Naive thymus-derived CD4-positive, alpha-beta T cell (primary cell): Measurements from ENCODE around the gene U2AF2. TPM values are rescaled to one million over a fixed set of nuclear protein-coding genes. Genes with fewer than 3 reads are reported as not detected.

Source experiments
- ATAC-seq: fragments of 150-1000 bp; cut with Tn5 transposase; 2 replicates; pipeline ENCODE4 v1.10.0; 2021; ENCODE audit warnings: mild to moderate bottlenecking, moderate library complexity
- CTCF ChIA-PET: fragments of 350-600 bp; sonication (Branson Sonifier 250); formaldehyde crosslinking; loops from one replicate; lab custom pipeline; 2021; ENCODE audit warnings: antibody characterized with exemption; lab: Charles Lee
- POLR2A ChIA-PET: fragments of 350-600 bp; sonication (Branson Sonifier 250); formaldehyde crosslinking; loops from one replicate; lab custom pipeline; 2021; ENCODE audit warnings: antibody characterized with exemption, inconsistent platforms; lab: Charles Lee
- DNase-seq, 9 donors: peaks; one replicate each; pipeline versions ENCODE4 v3.0.0 to v3.0.0-alpha.2; 2020 to 2022; ENCODE audit warnings: mixed read lengths in 1 of 9
- H3K27ac ChIP-seq: one replicate; pipeline ENCODE4 v1.7.0; 2013; ENCODE audit warnings: mild to moderate bottlenecking, low read depth, low read length, moderate library complexity
- H3K27me3 ChIP-seq, 2 donors: one replicate each; pipeline ENCODE4 v1.7.0; 2013; ENCODE audit warnings: low read length in 2 of 2, mild to moderate bottlenecking in 2 of 2, moderate library complexity in 2 of 2; ENCODE audit not compliant: control insufficient read depth in 2 of 2, insufficient read depth in 2 of 2
- H3K36me3 ChIP-seq, 3 experiments: 1 replicate in 2 of 3; 2 replicates in 1 of 3; pipeline ENCODE4 v1.7.0; 2013; ENCODE audit warnings: low read length in 3 of 3, mild to moderate bottlenecking in 3 of 3, moderate library complexity in 1 of 3; ENCODE audit not compliant: insufficient read depth in 3 of 3, control insufficient read depth in 2 of 3
- H3K4me1 ChIP-seq, 2 donors: one replicate each; pipeline ENCODE4 v1.7.0; 2013; ENCODE audit warnings: low read length in 2 of 2, mild to moderate bottlenecking in 2 of 2, moderate library complexity in 1 of 2; ENCODE audit not compliant: control insufficient read depth in 2 of 2, insufficient read depth in 2 of 2
- H3K4me3 ChIP-seq: 2 replicates; pipeline ENCODE4 v1.7.0; 2013; ENCODE audit warnings: mild to moderate bottlenecking, low read length
- H3K9me3 ChIP-seq, 3 experiments: 1 replicate in 2 of 3; 2 replicates in 1 of 3; pipeline ENCODE4 v1.7.0; 2013; ENCODE audit warnings: low read length in 3 of 3; ENCODE audit not compliant: control insufficient read depth in 2 of 3
- H3K27ac Mint-ChIP-seq, 9 donors: one replicate each; pipeline ENCODE4 v1.8.0; 2020 to 2022; ENCODE audit warnings: mixed read lengths in 9 of 9, mild to moderate bottlenecking in 8 of 9, moderate library complexity in 5 of 9, inconsistent platforms in 2 of 9
- H3K27me3 Mint-ChIP-seq, 5 donors: one replicate each; pipeline ENCODE4 v1.8.0; 2021 to 2022; ENCODE audit warnings: mixed read lengths in 5 of 5, mild to moderate bottlenecking in 1 of 5
- H3K36me3 Mint-ChIP-seq, 5 donors: one replicate each; pipeline ENCODE4 v1.8.0; 2020 to 2022; ENCODE audit warnings: mixed read lengths in 5 of 5, mild to moderate bottlenecking in 3 of 5, inconsistent platforms in 1 of 5
- H3K4me1 Mint-ChIP-seq, 7 donors: one replicate each; pipeline ENCODE4 v1.8.0; 2020 to 2022; ENCODE audit warnings: mixed read lengths in 7 of 7, mild to moderate bottlenecking in 3 of 7, inconsistent platforms in 1 of 7
- H3K4me3 Mint-ChIP-seq, 10 donors: one replicate each; pipeline ENCODE4 v1.8.0; 2020 to 2022; ENCODE audit warnings: mild to moderate bottlenecking in 10 of 10, mixed read lengths in 10 of 10, moderate library complexity in 6 of 10, inconsistent platforms in 2 of 10
- H3K9me3 Mint-ChIP-seq, 11 donors: one replicate each; pipeline ENCODE4 v1.8.0; 2020 to 2022; ENCODE audit warnings: mixed read lengths in 11 of 11, mild to moderate bottlenecking in 4 of 11, inconsistent platforms in 1 of 11, moderate library complexity in 1 of 11
- intact Hi-C, 2 donors: fragments of 100-400 bp; cut with micrococcal nuclease; formaldehyde crosslinking; loops; one replicate each; pipeline ENCODE4 v1.15.1; 2023
- polyA plus RNA-seq, 2 donors: library from polyadenylated mRNA; unstranded; fragments of 300-500 nt; fragmentation: Illumina TruSeq; gene quantifications; one replicate each; pipeline ENCODE4 v1.2.3, GENCODE V29; 2021
- total RNA-seq, 6 experiments: library from RNA in 5 of 6; stranded (reverse) in 5 of 6; gene quantifications; 1 replicate in 5 of 6; 2 replicates in 1 of 6; pipeline ENCODE4 v1.2.3 and lab custom pipeline; 2021 to 2026

The U2AF2 gene
- total and polyA plus RNA-seq, 7 experiments from 2014 or later, result 5.7 to 284 (median 256) TPM

DNA sequence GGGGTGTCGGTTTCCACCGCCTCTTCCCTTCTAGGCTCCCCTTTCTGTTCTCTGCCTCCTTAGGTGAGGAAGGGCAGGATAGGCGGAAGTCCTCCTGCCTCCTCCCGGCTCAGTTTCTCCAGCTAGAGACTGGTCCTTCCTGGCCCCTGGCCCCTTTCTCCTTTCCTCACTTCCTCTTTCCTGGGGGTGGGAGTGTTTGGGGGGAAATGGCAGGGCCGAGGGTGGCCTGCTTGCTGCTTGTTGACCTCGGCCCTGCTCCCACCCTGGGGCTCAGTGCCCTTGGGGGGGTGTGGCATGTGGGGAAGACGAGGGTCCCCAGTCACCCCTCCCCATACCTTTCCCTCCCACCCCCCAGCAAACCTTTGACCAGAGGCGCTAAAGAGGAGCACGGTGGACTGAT, 5.0 kb downstream of the U2AF2 start:
- H3K4me3 Mint-ChIP-seq, result peak overlapping the region in 6 of 10 donors; percentile 47 to 83 (median 60)
- peaks cover 36 to 79% (median 57%) of the 10 kb centered on the region in 7 donors for H3K4me1 Mint-ChIP-seq
- H3K27ac Mint-ChIP-seq, result peak overlapping the region in 6 of 9 donors; percentile 19 to 90 (median 54)
- Histone ChIP-seq H3K27me3 (no peaks in the 10 kb centered on the region), H3K9me3 (no peaks in the 10 kb centered on the region), H3K36me3 (peaks cover 40 to 73% (median 53%) of the 10 kb centered on the region in 3 experiments), H3K27ac (peak overlapping the region; percentile 52), H3K4me3 (no peak overlapping the region), H3K4me1 (peaks cover 31 to 48% of the 10 kb centered on the region in 2 donors)
- POLR2A ChIA-PET, result no interaction called here
- H3K9me3 Mint-ChIP-seq, result no peaks in the 10 kb centered on the region
- CTCF ChIA-PET, result interaction anchor here (0.5 kb wide), 1 partner anchor 1357 kb away, joined by 5 read pairs; no protein-coding TSS in a partner anchor
- H3K27me3 Mint-ChIP-seq, result no peaks in the 10 kb centered on the region
- ATAC-seq (no peak), DNase-seq (no peak)
- intact Hi-C loops, result loop anchor here (5.0 to 10.0 kb wide), 3 partner anchors 655 to 1793 kb away; partner anchors contain the start of genes MYADM (in 1 of the 2) and ZSCAN5A (in 1 of the 2)
- H3K36me3 Mint-ChIP-seq, result peaks cover 12 to 32% (median 23%) of the 10 kb centered on the region in 5 donors

DNA sequence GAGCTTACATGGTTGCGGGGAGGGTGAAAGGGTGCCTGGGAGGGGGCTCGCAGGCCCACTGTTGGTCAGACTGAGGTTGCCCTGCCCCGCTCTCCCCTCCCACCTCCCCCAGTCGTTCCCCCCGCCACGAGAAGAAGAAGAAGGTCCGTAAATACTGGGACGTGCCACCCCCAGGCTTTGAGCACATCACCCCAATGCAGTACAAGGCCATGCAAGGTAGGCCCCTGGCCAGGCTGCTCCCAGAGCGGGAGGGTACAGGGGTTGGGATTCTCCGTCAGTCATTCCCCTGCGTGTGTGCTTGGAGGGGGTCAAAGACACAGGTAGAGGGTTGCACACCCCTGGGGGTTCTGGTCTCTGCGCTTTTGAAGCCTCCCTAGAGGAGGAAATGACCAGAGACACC, 5.6 kb downstream of the U2AF2 start:
- Mint-ChIP-seq H3K27me3 (no peaks in the 10 kb centered on the region), H3K27ac (peak overlapping the region in 2 of 9 donors; percentile 2 to 72), H3K36me3 (peaks cover 12 to 33% (median 23%) of the 10 kb centered on the region in 5 donors), H3K9me3 (no peaks in the 10 kb centered on the region), H3K4me1 (peaks cover 36 to 79% (median 57%) of the 10 kb centered on the region in 7 donors), H3K4me3 (no peak overlapping the region)
- DNase-seq (no peak), ATAC-seq (no peak)
- no peaks in the 10 kb centered on the region for H3K27me3 ChIP-seq
- peaks cover 31 to 48% of the 10 kb centered on the region in 2 donors for H3K4me1 ChIP-seq
- H3K9me3 ChIP-seq, result no peaks in the 10 kb centered on the region
- peaks cover 40 to 77% (median 53%) of the 10 kb centered on the region in 3 experiments for H3K36me3 ChIP-seq
- intact Hi-C loops, result no loop called here
- H3K4me3 ChIP-seq, result no peak overlapping the region
- CTCF ChIA-PET, result interaction anchor here (0.5 kb wide), 1 partner anchor 1358 kb away, joined by 5 read pairs; no protein-coding TSS in a partner anchor
- POLR2A ChIA-PET, result no interaction called here
- H3K27ac ChIP-seq, result no peak overlapping the region

DNA sequence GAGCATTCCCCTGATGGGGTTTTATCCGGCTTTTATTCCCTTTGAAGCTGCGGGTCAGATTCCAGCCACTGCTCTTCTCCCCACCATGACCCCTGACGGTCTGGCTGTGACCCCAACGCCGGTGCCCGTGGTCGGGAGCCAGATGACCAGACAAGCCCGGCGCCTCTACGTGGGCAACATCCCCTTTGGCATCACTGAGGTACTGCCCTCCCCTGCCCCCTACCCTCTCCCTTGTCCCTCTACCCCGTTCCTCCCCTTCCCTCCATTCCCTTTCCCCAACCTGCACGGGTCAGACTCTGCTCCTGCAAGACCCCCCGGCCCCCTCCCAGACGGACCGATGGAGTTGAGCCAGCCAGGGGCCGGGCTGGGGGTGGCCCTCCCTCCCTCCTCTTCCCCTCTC, 6.2 kb downstream of the U2AF2 start:
- ChIA-PET POLR2A (no interaction called here), CTCF (no interaction called here)
- peak overlapping the region; percentile 27 for H3K27ac ChIP-seq
- no peaks in the 10 kb centered on the region for H3K27me3 Mint-ChIP-seq
- peaks cover 26 to 45% of the 10 kb centered on the region in 2 donors for H3K4me1 ChIP-seq
- peaks cover 40 to 83% (median 57%) of the 10 kb centered on the region in 3 experiments for H3K36me3 ChIP-seq
- H3K27me3 ChIP-seq, result no peaks in the 10 kb centered on the region
- H3K36me3 Mint-ChIP-seq, result peaks cover 12 to 30% (median 25%) of the 10 kb centered on the region in 5 donors
- peak overlapping the region in 1 of 9 donors; percentile 52 for H3K27ac Mint-ChIP-seq
- no peak for ATAC-seq
- H3K4me3 Mint-ChIP-seq, result peak overlapping the region in 1 of 10 donors; percentile 68
- no peak for DNase-seq
- no peak overlapping the region for H3K4me3 ChIP-seq
- H3K4me1 Mint-ChIP-seq, result peaks cover 31 to 77% (median 52%) of the 10 kb centered on the region in 7 donors
- no peaks in the 10 kb centered on the region for H3K9me3 ChIP-seq
- no peaks in the 10 kb centered on the region for H3K9me3 Mint-ChIP-seq
- intact Hi-C loops, result no loop called here

DNA sequence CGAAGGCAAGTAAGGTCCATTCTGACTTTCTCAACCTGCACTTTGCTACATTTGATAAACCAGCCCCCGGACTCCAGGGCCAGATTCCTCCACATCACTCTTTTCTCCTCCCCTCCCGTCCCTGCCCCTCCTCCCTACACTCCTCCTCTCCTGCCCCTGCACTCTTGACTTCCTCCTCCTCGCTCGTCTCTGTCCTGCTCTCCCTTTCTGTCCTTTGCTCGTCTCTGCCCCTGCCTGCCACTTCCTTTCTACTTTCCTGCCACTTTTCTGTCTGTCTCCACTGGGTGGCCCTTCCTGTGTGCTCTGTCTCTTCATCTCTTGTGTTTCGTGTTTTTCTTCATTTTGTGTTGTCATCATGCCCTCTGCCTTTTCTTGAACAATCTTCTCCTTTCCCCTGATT, 7.0 kb downstream of the U2AF2 start:
- CTCF ChIA-PET, result no interaction called here
- peaks cover 12 to 29% (median 25%) of the 10 kb centered on the region in 5 donors for H3K36me3 Mint-ChIP-seq
- peaks cover 40 to 86% (median 63%) of the 10 kb centered on the region in 3 experiments for H3K36me3 ChIP-seq
- no peak overlapping the region for H3K4me3 ChIP-seq
- DNase-seq (no peak), ATAC-seq (no peak)
- POLR2A ChIA-PET, result no interaction called here
- H3K9me3 ChIP-seq, result no peaks in the 10 kb centered on the region
- H3K27me3 Mint-ChIP-seq, result no peaks in the 10 kb centered on the region
- peaks cover 23 to 74% (median 50%) of the 10 kb centered on the region in 7 donors for H3K4me1 Mint-ChIP-seq
- peak overlapping the region in 1 of 10 donors; percentile 68 for H3K4me3 Mint-ChIP-seq
- no peak overlapping the region for H3K27ac ChIP-seq
- intact Hi-C loops, result no loop called here
- no peaks in the 10 kb centered on the region for H3K9me3 Mint-ChIP-seq
- peak overlapping the region in 3 of 9 donors; percentile 59 to 72 (median 66) for H3K27ac Mint-ChIP-seq
- peaks cover 18 to 37% of the 10 kb centered on the region in 2 donors for H3K4me1 ChIP-seq
- no peaks in the 10 kb centered on the region for H3K27me3 ChIP-seq

DNA sequence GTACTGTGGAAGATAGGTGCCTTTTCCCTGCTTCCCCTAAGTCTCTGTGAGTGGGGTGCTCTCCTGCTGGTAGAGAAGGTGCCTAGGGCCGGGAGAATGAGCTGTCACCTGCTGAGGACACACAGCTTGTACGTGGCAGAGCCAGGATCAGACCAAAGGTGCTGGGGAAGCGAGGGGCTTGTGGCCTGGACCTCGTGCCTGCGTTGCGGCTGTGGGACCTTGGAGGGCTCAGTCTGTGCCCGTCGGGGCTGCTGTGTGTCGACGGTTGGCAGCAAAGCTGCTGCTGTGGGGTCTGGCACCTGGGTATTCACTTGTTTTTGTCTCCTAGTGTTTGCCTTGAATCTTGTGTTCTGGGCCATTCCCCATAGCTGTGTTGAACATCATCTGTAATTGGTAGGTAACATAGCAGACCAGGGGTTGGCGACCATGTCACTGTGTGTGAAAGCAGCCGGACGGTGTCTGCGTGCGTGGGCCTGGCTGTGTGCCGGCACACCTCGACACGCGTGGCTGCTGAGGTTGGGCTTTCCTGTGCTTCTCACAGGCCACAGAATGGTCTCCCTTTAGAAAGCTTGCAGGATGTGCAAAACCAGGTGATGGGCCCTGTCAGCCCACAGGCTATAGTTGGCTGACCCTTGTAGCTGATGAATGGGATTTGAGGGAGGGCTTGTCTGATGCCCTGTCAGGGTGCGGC, 9.2 kb downstream of the U2AF2 start:
- ChIA-PET CTCF (no interaction called here), POLR2A (interaction anchor here (1.4 kb wide), 1 partner anchor 10 kb away, joined by 4 read pairs; no protein-coding TSS in a partner anchor)
- H3K27me3 Mint-ChIP-seq, result no peaks in the 10 kb centered on the region
- Histone ChIP-seq H3K4me1 (peaks cover under 1 to 16% of the 10 kb centered on the region in 2 donors), H3K27ac (no peak overlapping the region), H3K27me3 (no peaks in the 10 kb centered on the region), H3K36me3 (peaks cover 47 to 98% (median 73%) of the 10 kb centered on the region in 3 experiments), H3K4me3 (no peak overlapping the region), H3K9me3 (no peaks in the 10 kb centered on the region)
- H3K4me1 Mint-ChIP-seq, result peaks cover 10 to 61% (median 36%) of the 10 kb centered on the region in 7 donors
- intact Hi-C loops, result no loop called here
- no peaks in the 10 kb centered on the region for H3K9me3 Mint-ChIP-seq
- peaks cover 12 to 32% (median 19%) of the 10 kb centered on the region in 5 donors for H3K36me3 Mint-ChIP-seq
- H3K27ac Mint-ChIP-seq, result peak overlapping the region in 3 of 9 donors; percentile 1 to 72 (median 55)
- no peak overlapping the region for H3K4me3 Mint-ChIP-seq
- no peak for DNase-seq
- ATAC-seq, result no peak

DNA sequence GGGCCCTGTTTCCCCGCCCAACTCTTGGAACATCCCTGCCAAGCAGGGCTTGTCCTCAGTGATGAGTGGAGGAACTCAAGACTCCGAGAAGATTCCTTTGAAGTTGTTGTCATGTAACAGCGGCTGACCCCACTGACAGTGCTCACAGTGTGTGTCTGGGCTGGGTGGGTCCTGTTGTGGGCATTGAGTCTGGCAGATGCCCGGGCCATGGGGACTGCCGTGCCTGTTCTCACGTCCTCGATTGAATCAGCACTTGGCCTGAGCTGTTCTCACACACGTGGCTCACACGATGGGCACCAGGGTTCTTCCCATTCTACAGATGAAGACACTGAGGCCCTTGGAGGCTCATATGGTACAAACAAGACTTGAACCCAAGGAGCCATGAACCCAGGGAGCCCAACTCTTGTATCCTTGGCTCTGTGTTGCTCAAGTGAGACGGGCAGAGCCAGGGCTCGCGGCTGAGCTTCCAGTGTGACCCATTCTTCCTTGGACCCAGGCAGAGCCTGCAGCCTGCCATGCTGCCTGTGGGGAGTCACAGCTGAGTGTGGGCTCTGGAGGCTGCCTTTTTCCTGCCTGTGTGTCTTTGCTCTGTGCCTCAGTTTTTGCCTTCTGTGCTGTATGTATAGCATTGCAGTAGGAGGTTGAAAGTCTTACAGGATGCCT, 11.6 kb downstream of the U2AF2 start:
- Histone ChIP-seq H3K4me3 (no peak overlapping the region), H3K9me3 (no peaks in the 10 kb centered on the region), H3K27ac (peak overlapping the region; percentile 34), H3K4me1 (peaks cover 4 to 16% of the 10 kb centered on the region in 2 donors), H3K27me3 (no peaks in the 10 kb centered on the region), H3K36me3 (peaks cover 35 to 98% (median 62%) of the 10 kb centered on the region in 3 experiments)
- peaks cover 10 to 60% (median 36%) of the 10 kb centered on the region in 7 donors for H3K4me1 Mint-ChIP-seq
- ChIA-PET CTCF (interaction anchor here (0.6 kb wide), 1 partner anchor 8 kb away, joined by 3 read pairs; no protein-coding TSS in a partner anchor), POLR2A (no interaction called here)
- H3K27me3 Mint-ChIP-seq, result no peaks in the 10 kb centered on the region
- H3K36me3 Mint-ChIP-seq, result peaks cover 12 to 34% (median 18%) of the 10 kb centered on the region in 5 donors
- no peaks in the 10 kb centered on the region for H3K9me3 Mint-ChIP-seq
- peak overlapping the region in 1 of 9 donors; percentile 71 for H3K27ac Mint-ChIP-seq
- intact Hi-C loops, result no loop called here
- DNase-seq (no peak), ATAC-seq (no peak)
- H3K4me3 Mint-ChIP-seq, result no peak overlapping the region
